GM19372 (cell line): ENCODE data around the gene ITGBL1.

Experiments used
- ATAC-seq: cut with Tn5 transposase; IDR thresholded peaks from one replicate; pipeline ENCODE4 v1.9.1; 2021; ENCODE audit warnings: mild to moderate bottlenecking, low read depth, moderate library complexity; ENCODE audit not compliant: unreplicated experiment

ITGBL1 gene, protein sequence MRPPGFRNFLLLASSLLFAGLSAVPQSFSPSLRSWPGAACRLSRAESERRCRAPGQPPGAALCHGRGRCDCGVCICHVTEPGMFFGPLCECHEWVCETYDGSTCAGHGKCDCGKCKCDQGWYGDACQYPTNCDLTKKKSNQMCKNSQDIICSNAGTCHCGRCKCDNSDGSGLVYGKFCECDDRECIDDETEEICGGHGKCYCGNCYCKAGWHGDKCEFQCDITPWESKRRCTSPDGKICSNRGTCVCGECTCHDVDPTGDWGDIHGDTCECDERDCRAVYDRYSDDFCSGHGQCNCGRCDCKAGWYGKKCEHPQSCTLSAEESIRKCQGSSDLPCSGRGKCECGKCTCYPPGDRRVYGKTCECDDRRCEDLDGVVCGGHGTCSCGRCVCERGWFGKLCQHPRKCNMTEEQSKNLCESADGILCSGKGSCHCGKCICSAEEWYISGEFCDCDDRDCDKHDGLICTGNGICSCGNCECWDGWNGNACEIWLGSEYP

DNA sequence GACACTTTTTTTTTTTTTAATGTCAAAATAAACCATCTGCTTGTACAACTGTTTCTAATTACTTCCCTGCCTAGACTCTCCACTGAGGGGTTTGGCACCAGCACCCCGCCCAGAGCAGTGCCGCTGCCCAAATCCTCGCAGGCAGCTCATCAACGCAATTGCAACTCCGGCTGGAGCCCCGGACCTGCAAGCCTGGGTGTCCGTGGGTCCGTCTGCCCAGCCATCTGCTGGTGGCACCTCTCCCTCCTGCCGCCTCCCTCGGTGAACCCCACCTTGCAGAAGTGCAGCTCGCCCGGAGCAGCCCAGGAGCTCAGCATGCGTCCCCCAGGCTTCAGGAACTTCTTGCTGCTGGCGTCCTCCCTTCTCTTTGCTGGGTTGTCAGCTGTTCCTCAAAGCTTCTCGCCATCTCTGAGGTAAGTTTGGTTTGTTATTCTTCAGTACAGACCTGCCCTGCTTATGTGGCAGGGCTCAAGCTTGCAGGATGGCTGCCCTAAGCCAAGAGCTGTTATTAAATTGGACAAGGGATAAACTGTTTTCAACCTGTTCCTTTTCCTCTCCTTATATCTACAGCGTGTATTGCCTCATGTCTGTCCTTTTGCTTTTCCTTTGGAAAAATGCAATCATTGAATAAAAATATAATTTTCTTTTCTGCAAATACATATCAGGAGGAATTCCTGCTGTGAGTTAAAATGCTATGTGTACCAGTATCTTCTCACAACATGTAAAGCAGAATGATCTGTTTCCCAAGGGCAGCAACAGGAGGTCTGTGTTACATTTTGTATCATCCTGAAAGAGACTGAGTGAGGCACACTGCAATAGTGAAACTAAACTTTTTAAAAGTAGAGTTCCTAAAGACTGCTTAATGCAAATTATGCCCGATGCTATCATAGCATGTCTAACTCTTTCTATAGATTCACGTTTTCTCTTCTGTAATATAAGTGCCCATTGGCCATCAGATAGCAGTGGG is at the start of gene ITGBL1:
TSS of gene ITGBL1 (plus strand) at position 157 of the 967 bp plus-strand sequence. CDS start at position 316, 159 bp downstream.
- ATAC-seq: peak; percentile 52

DNA sequence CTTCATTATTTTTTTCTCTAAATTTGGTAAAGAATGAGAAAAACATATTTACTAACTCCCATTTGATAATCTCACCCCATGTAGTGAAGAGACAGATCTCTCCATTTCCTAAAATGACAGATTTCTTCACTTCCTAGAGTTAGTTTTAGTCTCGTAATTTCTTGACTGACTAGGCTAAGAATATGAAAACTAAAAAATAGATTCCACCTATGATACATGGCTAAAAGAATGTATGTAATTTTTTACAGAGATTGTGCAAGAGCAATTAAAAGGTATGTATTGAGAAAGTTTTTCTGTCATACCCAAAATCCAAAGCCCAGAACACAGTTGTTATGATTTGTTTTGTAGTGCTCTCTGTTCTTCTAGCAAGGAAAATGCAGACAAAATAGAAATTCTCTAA is 45.7 kb upstream of the ITGBL1 start:
- ATAC-seq: no peak

DNA sequence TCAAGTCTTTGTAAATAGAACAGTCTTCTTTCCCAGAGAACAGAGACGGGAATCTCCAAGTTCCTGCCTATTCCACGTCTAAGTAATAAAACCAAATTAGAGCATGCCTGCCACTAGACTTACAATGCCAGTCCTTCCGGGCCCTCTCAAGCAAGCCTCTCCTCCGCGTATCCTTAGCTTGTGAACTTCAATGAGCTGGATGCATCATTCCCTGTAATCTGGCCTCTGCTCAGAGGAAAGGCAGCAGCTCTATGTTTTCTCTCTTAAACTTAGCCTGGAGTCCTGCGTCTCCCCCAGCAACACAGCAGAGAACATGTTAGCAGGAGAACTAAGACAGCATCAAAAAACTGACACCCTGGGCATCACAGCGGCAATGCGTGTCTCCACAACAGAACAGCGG is 44.3 kb upstream of the ITGBL1 start:
- ATAC-seq: no peak

DNA sequence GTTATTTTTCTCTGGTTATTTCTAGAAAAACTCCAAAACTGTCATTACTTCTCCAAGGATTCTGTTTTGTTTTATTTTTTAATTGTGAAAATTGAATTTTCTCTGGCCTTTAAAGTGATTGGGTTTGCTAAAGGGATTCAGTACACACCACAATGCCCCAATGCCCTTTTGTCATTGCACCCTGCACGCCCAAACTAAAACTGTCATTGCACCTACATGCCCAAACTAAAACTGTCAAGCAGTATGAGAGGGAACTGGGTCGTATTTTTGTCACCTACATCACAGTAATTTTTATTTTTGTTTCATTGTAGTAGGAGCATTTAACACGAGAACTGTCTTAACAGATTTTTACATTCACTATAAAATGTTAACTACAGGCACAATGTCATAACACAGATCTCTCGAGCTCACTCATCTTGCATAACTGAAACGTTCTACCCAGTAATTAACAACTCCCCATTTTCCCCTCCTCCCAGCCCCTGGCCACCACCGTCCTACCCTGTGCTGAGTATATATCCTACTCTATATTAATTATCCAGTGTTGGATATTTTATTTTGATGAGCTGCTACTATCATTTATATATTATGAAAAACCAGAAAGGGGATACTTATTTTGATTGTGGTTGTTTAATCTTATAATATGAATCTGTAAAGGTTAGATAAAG is 43.4 kb upstream of the ITGBL1 start:
- ATAC-seq: no peak

DNA sequence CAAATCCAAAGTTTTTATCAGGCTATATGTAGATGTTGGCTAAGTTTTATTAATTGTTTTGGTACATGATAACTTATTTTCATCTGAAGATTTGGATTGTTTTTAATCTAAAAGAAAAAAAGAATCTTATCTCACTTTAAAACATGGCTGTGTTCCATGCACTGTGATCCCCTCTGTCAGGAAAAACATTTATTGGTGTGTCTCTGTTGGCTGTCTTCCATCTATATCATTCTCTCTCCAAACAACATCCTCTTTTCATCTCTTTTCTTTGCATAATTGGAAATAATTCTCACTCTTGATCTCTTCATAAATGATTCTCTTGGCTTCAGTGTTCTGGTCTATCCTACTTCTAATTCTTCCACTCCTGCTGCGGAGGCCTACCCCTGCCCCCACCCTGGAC is 40.4 kb upstream of the ITGBL1 start:
- no peak for ATAC-seq

DNA sequence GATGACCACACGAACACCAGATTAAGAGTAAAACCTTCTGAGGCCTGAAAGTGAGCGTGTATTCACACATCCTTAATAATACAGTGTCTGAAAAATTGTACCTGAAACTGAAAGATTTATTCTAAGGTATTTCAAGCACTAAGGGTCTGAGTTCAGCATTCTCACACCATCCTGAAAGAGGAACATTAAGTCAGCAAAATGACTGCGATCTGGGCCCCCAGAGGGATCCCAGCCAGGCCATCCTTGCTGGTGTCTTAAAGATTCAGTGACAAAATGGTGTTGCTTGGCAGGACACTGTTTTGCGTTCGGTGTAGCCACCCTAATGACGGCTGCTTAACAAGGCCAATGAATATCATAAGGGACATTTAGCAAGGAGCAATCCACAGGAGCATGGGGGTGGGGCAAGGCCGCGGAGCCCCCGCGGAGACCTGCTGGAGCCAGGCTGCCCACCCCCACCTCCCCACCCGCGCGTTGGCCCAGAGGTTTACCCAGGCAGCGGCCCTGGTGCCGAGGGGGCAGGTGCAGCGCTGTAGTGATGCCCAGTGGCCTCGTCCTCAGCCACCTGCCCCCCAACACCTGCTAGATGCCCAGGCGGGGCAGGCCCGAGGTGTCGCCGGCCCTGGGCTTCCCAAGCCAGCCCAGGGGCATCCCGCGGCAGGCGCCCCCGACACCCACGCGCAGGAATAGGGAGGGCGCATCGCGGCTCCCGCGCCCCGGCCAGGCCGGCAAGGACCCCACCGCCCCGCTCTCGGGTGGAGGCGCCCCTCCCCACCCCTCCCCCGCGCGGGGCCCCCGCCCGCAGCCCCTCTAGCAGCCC is 36.9 kb upstream of the ITGBL1 start:
- ATAC-seq: no peak

DNA sequence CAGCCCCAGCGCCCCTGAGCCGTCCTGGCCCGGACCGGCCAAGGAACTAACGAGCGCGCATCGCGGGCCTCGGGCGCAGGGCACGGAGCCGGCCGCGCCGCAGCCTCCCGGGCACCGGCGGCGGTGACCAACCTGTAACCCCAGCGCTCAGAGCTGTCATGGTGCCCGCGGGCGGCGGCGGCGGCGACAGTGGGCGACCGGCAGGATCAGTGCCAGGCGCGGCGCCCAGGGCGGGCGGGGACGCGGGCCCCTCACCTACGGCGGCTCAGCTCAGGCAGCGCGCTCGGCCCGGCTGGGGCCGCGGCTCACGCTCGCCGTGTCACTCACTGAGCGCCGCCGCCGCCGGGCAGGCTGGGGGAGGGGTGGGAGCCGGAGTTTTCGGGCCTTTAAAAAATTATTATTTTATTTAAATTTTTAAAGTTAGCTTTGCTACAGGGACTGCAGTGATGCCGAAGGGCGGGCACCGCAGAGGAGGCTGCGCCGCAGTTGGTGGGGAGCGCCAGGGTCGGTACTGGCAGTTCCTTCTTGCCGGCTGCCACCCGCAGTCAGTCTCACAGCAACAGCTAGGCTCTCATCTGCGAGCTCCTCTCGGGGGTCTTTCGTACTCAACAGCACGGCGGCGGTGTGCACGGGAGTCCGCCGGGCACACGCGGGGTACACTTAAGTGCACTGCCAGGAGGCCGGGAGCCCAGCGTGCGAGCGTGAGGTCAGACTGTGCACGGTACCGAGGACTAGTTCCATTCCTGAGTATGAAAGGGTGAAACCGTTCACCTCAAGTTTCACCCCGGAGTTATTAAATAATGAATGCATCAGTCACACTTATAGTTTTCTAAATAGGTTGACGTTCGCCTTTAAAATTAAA is 36.1 kb upstream of the ITGBL1 start, which contains the start of gene NALCN:
TSS of gene NALCN (minus strand) at position 328 of the 862 bp plus-strand sequence. CDS start 17,382 bp downstream, outside the sequence.
- no peak for ATAC-seq

DNA sequence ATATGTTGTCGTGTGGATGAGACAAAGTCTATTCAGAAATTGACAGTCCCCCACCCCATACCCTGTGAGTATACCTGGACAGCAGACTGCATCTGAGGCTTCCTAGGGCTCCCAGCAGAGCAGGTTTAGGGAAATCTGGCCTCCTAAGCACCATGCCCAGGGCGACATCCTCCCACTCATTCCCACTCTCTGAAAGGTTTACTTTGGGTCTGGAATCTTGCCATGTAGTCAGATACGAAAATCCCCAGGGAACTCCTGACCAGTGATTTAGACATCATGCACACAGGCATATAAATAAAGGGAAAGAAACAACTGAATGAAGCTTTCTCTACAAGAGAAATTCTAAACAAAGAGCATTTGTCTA is 35.5 kb upstream of the ITGBL1 start:
- no peak for ATAC-seq

DNA sequence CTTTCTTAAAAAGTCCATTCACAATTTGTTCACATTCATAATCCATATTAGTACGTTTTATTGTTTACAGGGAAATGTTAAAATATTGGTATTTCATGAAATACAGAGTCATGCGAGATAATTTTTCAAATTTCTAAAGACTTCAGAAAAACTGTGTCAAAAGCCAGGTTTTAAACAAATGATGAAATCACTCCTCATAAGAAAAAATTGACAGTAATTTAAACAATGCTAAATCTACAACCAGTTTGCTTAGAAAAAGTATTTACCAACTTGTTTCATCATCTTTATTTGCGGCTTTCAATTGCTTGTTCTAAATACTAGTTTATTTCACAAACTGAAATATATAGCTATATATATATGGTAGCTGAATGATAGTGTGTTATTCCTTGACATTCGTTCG is 35.0 kb upstream of the ITGBL1 start:
- ATAC-seq: no peak

DNA sequence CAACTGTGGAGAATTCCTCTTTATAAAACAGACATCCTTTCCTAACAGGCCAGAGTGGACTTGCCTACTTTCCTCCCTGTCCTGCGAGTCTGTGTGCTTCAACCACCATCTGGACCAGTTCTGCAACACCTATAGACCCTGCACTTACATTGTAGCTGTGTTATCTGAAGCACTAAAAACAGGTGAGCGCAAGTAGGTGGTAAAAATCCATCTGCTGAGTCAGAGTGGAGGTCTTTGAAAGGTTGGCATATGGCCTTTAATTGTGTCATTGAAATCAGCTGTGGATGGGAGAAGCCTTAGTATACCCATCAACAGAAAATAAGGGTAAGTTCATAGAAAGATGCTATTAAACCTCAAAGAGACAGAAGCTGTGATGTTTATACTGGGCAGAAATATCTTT is 28.6 kb upstream of the ITGBL1 start:
- ATAC-seq: no peak

DNA sequence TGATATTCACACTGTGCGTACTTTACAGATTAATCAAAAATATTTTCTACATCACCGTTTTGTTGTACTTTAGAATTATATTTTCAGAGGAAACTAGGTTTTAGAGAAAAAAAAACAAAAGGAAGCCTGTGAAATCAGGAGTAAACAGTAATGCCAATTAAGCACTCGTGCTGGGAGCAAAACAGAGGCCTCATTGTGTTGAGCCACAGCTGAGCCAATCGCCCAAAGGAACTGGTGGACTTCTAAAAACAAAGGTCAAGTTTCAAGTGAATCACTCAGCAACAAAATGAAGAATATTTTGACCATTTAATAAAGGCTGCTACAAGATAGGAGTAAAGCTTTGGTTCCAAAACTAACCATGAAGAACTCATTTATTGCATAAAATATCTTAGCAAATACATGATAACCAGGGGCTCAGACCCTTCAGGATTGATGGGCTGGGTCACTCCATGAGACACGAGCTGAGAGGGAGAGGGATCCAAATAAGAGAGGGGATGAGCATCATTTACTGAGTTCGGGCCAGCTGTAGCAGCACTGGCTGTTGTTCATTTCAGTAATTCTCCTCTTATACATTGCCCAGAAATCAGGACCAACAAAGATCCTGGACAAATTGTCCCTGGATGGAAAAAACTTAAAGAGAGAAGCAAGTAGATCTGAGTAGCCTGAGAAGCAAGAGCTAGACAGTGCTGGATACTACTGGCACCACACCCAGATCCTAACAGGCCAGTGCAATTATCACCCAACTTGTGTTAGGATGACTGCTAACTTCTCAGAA is 27.9 kb upstream of the ITGBL1 start:
- ATAC-seq: no peak

DNA sequence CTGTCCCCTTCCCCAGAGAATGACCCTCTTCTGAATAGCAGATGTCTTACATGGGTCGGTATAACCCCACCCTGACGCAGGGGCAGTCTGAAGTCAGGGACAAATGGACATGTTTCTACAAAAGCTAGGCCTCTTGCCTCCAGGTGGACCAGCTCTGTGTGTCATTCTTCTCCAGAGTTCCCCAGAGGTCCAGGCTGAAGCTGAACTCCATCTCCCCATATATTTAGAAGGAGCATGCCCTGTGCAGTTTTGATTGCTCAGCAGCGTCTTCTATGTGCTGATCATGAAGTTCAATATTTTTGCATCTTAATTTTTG is 27.4 kb upstream of the ITGBL1 start:
- ATAC-seq: no peak

DNA sequence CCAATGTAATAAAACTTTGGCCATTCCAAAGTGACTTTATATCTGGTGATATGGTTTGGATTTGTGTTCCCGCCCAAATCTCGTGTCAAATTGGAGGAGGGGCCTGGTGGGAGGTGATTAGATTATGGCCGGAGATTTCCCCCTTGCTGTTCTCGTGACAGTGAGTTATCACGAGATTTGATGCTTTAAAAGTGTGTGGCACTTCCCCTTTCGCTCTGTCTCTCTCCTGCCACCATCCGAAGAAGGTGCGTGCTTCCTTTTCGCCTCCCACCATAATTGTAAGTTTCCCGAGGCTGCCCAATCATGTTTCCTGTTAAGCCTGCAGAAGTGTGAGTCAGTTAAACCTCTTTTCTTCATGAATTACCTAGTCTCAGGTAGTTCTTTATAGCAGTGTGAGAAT is 26.9 kb upstream of the ITGBL1 start:
- no peak for ATAC-seq

DNA sequence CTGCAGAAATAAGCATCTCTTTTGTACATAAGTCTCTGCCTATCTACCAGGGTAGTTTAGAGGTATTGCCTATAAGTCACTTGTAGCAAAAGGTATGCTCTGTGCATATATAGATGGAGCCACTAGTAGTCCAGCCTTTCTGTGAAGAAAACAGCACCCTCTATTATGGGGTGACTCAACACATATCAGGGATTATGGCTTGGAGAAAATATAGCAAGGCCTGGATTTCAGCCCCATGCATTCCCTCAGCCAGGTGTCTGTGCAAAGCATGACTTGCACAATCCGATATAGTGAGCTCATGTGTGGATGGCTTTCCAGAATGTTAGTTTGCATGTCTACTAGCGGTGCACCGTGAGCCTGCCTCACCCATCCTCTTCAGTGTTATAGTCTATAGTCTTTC is 22.7 kb upstream of the ITGBL1 start:
- no peak for ATAC-seq

DNA sequence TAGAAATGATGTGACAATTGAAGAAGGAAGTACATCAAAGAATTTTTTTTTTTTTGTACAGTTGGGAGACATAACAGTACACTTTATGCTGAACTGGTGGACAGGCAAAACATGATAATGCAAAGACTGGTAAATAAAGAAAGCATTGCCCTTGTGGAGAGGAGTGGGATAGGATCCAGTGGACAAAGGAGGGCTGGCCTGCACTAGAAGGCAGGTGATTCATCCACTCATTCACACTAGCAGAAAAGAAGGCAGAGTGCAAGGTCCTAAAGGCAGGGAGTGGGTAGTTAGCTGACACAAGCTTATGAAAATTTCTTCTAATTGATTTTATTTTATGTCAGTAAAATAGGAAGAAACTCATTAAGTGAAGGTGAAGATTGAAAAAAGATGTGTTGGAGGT is 18.6 kb upstream of the ITGBL1 start:
- ATAC-seq: no peak

DNA sequence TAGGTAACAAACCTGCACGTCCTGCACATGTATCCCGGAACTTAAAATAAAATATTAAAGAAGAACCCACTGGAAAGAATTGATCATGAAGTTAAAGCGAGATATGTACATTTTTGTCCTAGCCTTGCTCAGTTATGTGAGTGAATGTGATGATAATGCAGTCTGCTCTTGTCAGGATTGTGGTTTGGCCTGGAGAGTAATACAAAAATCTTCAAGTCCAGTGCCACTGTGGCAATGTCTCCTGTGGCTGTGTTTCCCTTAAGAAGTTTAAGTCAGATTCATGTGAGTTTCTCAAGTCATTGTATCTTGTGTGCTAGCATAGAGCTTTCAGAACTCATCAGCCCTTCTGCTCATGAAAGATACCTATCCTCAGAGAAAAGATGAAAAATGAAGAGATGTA is 18.0 kb upstream of the ITGBL1 start:
- ATAC-seq: no peak

DNA sequence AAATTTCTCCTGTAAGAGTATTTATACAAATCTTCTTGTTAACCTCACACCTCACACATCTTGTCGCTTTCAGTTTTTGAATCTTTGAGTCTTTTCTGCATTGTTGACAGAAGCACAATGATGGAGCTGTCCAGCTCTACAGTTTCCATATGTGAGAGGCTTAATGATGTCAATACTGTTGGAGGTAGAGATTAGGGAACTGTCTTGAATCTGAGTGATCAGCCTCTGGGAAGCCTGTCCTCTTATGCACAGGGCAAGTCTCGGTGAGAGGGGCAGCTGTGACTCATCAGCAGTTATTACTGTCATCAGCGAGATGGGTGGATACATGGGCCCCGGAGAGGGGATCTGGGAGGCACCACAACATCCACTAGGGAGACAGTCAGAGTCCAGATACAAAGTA is 4.6 kb upstream of the ITGBL1 start:
- no peak for ATAC-seq
